HFFc6 (cell line): ENCODE data around the gene HTD2. TPM values are rescaled to one million over a fixed set of nuclear protein-coding genes. Genes with fewer than 3 reads are reported as not detected.

Experiments
- DNase-seq: peaks from one replicate; pipeline ENCODE4 v3.0.0-alpha.2; 2018
- H3K27ac Mint-ChIP-seq: 2 replicates; pipeline ENCODE4 v1.8.0; 2020; ENCODE audit warnings: mild to moderate bottlenecking, mixed read lengths
- H3K27me3 Mint-ChIP-seq: 2 replicates; pipeline ENCODE4 v1.8.0; 2021; ENCODE audit warnings: mild to moderate bottlenecking, moderate library complexity, mixed read lengths; ENCODE audit not compliant: insufficient read depth
- H3K36me3 Mint-ChIP-seq: 2 replicates; pipeline ENCODE4 v1.8.0; 2021; ENCODE audit warnings: low read depth, mixed read lengths
- H3K4me1 Mint-ChIP-seq: 2 replicates; pipeline ENCODE4 v1.8.0; 2020; ENCODE audit warnings: low read depth, mixed read lengths
- H3K4me3 Mint-ChIP-seq: 2 replicates; pipeline ENCODE4 v1.8.0; 2020; ENCODE audit warnings: mild to moderate bottlenecking, moderate library complexity, mixed read lengths
- H3K9me3 Mint-ChIP-seq: 2 replicates; pipeline ENCODE4 v1.8.0; 2020; ENCODE audit warnings: mild to moderate bottlenecking, mixed read lengths
- total RNA-seq, 6 experiments: library from RNA; stranded (reverse); fragmentation: NEBNext Ultra II Directional; extraction: Animal tissue kit (Norgen Biotek cat#: 25700); gene quantifications; 2 replicates in 1 of 6; 3 replicates in 5 of 6; pipeline ENCODE4 v1.2.3, GENCODE V29; 2021
- TF ChIP-seq, protein P1 (sequence below): fragments of 200-600 bp; sonication (generic); IDR thresholded peaks from 2 replicates; pipeline ENCODE4 v1.5.0; 2021; ENCODE audit warnings: antibody characterized with exemption, mild to moderate bottlenecking

The HTD2 gene
- total RNA-seq, 6 experiments from 2014 or later: 5.1 to 8.7 (median 6.3) TPM

GRCh38 chr3:58291671-58292338 is 14.5 kb upstream of the HTD2 start:
- TF ChIP-seq, protein P1, sequence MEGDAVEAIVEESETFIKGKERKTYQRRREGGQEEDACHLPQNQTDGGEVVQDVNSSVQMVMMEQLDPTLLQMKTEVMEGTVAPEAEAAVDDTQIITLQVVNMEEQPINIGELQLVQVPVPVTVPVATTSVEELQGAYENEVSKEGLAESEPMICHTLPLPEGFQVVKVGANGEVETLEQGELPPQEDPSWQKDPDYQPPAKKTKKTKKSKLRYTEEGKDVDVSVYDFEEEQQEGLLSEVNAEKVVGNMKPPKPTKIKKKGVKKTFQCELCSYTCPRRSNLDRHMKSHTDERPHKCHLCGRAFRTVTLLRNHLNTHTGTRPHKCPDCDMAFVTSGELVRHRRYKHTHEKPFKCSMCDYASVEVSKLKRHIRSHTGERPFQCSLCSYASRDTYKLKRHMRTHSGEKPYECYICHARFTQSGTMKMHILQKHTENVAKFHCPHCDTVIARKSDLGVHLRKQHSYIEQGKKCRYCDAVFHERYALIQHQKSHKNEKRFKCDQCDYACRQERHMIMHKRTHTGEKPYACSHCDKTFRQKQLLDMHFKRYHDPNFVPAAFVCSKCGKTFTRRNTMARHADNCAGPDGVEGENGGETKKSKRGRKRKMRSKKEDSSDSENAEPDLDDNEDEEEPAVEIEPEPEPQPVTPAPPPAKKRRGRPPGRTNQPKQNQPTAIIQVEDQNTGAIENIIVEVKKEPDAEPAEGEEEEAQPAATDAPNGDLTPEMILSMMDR: no peak
- no peaks in the 10 kb centered on the region for H3K9me3 Mint-ChIP-seq
- H3K4me1 Mint-ChIP-seq: no peaks in the 10 kb centered on the region
- H3K36me3 Mint-ChIP-seq: no peaks in the 10 kb centered on the region
- no peak overlapping the region for H3K4me3 Mint-ChIP-seq
- DNase-seq: no peak
- peaks cover 2% of the 10 kb centered on the region for H3K27me3 Mint-ChIP-seq
- H3K27ac Mint-ChIP-seq: no peak overlapping the region

DNA sequence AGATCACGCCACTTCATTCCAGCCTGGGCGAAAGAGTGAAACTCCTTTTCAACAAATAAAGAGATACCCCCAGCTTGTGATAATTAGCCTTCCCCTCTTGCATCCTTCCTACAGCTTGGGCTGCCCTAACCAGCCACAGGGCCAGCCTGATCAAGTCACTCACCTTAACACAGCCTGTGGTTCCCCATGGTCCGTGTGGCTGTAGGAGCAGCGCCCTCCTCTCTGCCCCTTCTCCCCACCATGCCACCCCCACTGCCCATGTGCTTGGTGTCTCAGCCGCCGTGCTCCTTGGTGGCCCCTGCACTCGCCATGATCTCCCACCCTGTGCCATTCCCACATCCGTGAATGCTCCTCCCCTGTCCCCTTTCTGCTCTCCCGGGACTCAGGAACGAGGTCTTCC is 13.5 kb upstream of the HTD2 start:
- TF ChIP-seq, protein P1: no peak
- Mint-ChIP-seq H3K27ac (no peak overlapping the region), H3K36me3 (no peaks in the 10 kb centered on the region), H3K4me3 (no peak overlapping the region), H3K4me1 (no peaks in the 10 kb centered on the region), H3K27me3 (peaks cover 2% of the 10 kb centered on the region; the same call in 1 of the 2 replicates), H3K9me3 (no peaks in the 10 kb centered on the region)
- DNase-seq: no peak

- Mint-ChIP-seq H3K27ac (no peak overlapping the region), H3K4me1 (no peaks in the 10 kb centered on the region), H3K36me3 (no peaks in the 10 kb centered on the region), H3K9me3 (no peaks in the 10 kb centered on the region), H3K27me3 (peaks cover 2% of the 10 kb centered on the region; the same call in 1 of the 2 replicates), H3K4me3 (no peak overlapping the region)
- TF ChIP-seq, protein P1: no peak
- DNase-seq: no peak
Measured at GRCh38 chr3:58293516-58293915, 12.8 kb upstream of the HTD2 start.

DNA sequence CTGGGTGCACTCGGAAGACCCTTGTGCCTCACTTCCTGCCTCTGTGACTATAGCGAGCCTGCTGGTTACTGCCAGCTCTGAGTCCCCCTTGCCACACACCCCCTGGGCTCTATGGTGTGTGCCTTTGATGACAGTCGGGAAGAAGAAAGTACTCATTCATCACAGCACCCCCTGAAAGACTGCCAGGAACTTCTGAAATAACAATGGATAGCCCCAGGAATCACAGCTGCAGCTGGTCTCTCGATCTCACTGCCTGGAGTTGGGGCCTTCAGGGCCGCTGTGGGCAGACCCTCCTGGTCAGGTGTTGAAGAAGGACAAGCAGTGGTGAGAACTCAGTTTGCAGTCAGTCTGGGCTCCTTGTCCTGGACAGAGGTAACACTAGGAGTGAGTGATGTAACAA is 10.1 kb upstream of the HTD2 start:
- no peaks in the 10 kb centered on the region for H3K4me1 Mint-ChIP-seq
- no peak overlapping the region for H3K4me3 Mint-ChIP-seq
- H3K27me3 Mint-ChIP-seq: peaks cover 8% of the 10 kb centered on the region; the same call in 1 of the 2 replicates
- H3K36me3 Mint-ChIP-seq: no peaks in the 10 kb centered on the region
- TF ChIP-seq, protein P1: no peak
- DNase-seq: no peak
- no peak overlapping the region for H3K27ac Mint-ChIP-seq
- no peaks in the 10 kb centered on the region for H3K9me3 Mint-ChIP-seq

DNA sequence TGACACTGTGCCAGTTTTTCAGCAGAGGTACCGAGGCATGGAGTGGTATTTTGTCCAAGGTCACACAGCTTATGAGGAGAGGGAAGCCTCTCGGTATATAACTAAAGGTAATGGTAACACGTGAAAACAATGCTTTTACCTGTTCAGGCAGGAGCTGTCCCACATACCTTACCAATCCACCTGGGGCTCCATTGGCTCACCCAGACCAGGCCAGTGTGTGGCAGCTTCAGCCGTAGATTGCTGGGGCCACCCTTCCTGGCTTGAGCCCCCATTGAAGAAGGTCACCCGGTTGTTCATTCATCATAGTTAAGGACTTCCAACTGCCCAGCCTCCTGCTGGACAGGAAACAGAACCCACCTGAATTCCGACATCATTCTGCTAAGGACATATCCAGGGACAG is 9.5 kb upstream of the HTD2 start:
- DNase-seq: no peak
- H3K9me3 Mint-ChIP-seq: no peaks in the 10 kb centered on the region
- peaks cover 8% of the 10 kb centered on the region; the same call in 1 of the 2 replicates for H3K27me3 Mint-ChIP-seq
- TF ChIP-seq, protein P1: no peak
- H3K27ac Mint-ChIP-seq: no peak overlapping the region
- no peaks in the 10 kb centered on the region for H3K36me3 Mint-ChIP-seq
- H3K4me1 Mint-ChIP-seq: no peaks in the 10 kb centered on the region
- H3K4me3 Mint-ChIP-seq: no peak overlapping the region
